ENCODE data around the gene TSHZ2. TPM values are rescaled to one million over a fixed set of nuclear protein-coding genes. Genes with fewer than 3 reads are reported as not detected.

TSHZ2 gene
- total RNA-seq, 1 donor from 2014 or later = 12.6 TPM

DNA sequence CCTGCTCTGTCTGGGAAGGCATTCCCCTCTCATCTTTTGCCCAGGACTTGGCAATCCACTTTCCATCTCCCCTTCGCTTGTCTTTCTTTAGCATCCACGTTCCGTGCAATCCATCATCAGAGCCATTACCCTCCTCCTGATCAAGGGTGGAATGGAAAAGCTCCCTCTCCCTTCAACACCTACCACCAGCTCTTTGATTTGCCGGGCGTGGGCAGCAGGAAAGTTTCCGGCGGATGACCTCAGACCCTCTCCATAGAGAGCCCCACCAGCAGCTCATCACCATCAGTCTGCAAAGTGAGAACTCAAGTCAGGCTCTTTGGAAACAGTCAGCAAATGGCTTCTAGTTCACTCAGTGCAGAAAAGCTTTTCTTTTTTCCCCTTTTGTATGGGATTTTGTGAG is 76.2 kb downstream of the TSHZ2 start:
- Histone ChIP-seq H3K4me3 (no peak overlapping the region), H3K27ac (no peak overlapping the region), H3K27me3 (ENCODE audit: low read depth) (no peaks in the 10 kb centered on the region), H3K36me3 (no peaks in the 10 kb centered on the region), H3K9me3 (peaks cover 6% of the 10 kb centered on the region), H3K4me1 (no peaks in the 10 kb centered on the region)
- TF ChIP-seq, protein P1, sequence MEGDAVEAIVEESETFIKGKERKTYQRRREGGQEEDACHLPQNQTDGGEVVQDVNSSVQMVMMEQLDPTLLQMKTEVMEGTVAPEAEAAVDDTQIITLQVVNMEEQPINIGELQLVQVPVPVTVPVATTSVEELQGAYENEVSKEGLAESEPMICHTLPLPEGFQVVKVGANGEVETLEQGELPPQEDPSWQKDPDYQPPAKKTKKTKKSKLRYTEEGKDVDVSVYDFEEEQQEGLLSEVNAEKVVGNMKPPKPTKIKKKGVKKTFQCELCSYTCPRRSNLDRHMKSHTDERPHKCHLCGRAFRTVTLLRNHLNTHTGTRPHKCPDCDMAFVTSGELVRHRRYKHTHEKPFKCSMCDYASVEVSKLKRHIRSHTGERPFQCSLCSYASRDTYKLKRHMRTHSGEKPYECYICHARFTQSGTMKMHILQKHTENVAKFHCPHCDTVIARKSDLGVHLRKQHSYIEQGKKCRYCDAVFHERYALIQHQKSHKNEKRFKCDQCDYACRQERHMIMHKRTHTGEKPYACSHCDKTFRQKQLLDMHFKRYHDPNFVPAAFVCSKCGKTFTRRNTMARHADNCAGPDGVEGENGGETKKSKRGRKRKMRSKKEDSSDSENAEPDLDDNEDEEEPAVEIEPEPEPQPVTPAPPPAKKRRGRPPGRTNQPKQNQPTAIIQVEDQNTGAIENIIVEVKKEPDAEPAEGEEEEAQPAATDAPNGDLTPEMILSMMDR (IDR thresholded peaks at IDR 0.05) = no peak
- DNase-seq (no peak), ATAC-seq (no peak)
- intact Hi-C loops (cut with DNase I) = no loop called here

GRCh38 chr20:53050338-53050737 is 78.2 kb downstream of the TSHZ2 start:
- TF ChIP-seq, protein P1 (IDR thresholded peaks at IDR 0.05) = no peak
- intact Hi-C loops (cut with DNase I) = no loop called here
- Histone ChIP-seq H3K4me1 (no peaks in the 10 kb centered on the region), H3K27me3 (ENCODE audit: low read depth) (no peaks in the 10 kb centered on the region), H3K36me3 (no peaks in the 10 kb centered on the region), H3K4me3 (no peak overlapping the region), H3K9me3 (peaks cover 6% of the 10 kb centered on the region), H3K27ac (no peak overlapping the region)
- ATAC-seq = no peak
- DNase-seq = no peak

DNA sequence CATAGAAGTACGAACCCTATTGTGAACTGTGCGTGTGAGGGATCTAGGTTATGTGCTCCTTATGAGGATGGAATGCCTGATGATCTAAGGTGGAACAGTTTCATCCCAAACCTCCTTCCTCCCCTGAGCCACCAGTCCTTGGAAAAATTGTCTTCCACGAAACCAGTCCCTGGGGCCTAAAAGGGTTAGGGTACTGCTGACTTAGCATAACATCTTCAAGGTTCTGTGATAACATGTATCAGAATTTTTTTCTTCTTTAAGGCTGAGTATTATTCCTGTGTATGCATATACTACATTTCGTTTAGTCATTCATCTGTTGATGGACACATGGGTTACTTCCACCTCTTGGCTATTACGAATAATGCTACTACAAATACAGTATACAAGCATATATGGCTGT is 80.2 kb downstream of the TSHZ2 start:
- Histone ChIP-seq H3K9me3 (peaks cover 3% of the 10 kb centered on the region), H3K27me3 (ENCODE audit: low read depth) (no peaks in the 10 kb centered on the region), H3K4me3 (no peak overlapping the region), H3K4me1 (no peaks in the 10 kb centered on the region), H3K27ac (no peak overlapping the region), H3K36me3 (no peaks in the 10 kb centered on the region)
- DNase-seq (no peak), ATAC-seq (no peak)
- TF ChIP-seq, protein P1 (IDR thresholded peaks at IDR 0.05) = no peak
- intact Hi-C loops (cut with DNase I) = no loop called here

DNA sequence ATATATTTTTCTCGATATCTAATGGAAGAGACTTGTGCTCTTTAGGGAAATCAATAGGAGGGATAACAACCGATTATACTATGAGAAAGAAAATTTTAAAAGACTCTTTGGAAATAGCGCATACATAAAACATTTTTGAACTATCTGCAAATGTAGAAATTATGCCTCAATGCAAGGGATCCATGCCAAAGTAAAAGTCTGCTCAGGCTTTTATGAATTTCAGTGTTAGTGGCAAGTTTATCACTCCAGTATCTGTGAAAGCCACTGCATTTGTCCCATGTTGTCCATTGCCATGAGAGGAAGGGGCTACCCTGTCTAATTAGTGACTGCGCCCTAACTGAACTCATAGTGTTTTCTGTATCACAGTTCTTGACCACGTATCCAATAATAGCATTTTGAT is 81.4 kb downstream of the TSHZ2 start:
- no peaks in the 10 kb centered on the region for H3K4me1 ChIP-seq
- H3K4me3 ChIP-seq = no peak overlapping the region
- no peaks in the 10 kb centered on the region for H3K9me3 ChIP-seq
- no peaks in the 10 kb centered on the region for H3K27me3 ChIP-seq (ENCODE audit: low read depth)
- ATAC-seq (no peak), DNase-seq (no peak)
- TF ChIP-seq, protein P1 (IDR thresholded peaks at IDR 0.05) = no peak
- H3K36me3 ChIP-seq = no peaks in the 10 kb centered on the region
- intact Hi-C loops (cut with DNase I) = no loop called here
- no peak overlapping the region for H3K27ac ChIP-seq

DNA sequence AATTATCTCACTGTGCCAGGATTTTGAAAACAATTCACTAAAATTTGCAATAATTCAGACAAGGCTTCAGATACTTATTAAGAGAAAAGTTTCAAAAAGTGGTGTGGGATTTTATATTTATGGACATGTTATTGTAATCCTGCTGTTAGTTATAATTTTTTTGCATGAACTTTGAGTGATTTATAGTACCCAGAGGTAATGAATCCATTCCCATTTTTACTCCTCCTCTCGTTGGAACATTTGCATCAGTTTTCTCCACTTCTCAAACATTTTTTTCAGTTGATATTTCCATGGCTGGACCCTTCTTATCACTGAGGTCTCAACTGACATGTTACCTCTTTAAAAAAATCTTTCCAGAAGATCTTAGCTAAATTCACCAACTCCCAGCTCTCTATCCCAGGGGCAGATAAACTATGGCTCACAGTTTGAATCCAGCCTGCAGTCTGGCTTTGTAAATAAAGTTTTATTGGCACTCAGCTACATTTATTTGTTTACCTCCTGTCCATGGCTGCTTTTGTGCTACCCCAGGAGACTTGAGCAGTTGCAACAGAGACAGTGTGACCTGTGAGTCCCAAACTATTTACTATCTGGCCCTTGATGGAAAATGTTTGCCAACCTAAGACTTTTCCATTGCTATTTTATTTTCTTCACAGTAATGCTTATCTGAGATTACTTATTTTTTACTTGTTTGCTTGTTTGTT is 83.4 kb downstream of the TSHZ2 start:
- intact Hi-C loops (cut with DNase I) = no loop called here
- no peaks in the 10 kb centered on the region for H3K27me3 ChIP-seq (ENCODE audit: low read depth)
- H3K4me3 ChIP-seq = no peak overlapping the region
- H3K36me3 ChIP-seq = no peaks in the 10 kb centered on the region
- DNase-seq = no peak
- no peaks in the 10 kb centered on the region for H3K9me3 ChIP-seq
- ATAC-seq = no peak
- no peak overlapping the region for H3K27ac ChIP-seq
- no peaks in the 10 kb centered on the region for H3K4me1 ChIP-seq
- TF ChIP-seq, protein P1 (IDR thresholded peaks at IDR 0.05) = no peak
